Measurements from ENCODE around the gene CATSPERB. TPM values are rescaled to one million over a fixed set of nuclear protein-coding genes. Genes with fewer than 3 reads are reported as not detected.

Gene CATSPERB
- total RNA-seq, 1 donor from 2014 or later, result 0.99 TPM

GRCh38 chr14:91755570-91756295 is 23.8 kb upstream of the CATSPERB start:
- Mint-ChIP-seq H3K36me3 (ENCODE audit: low read depth) (peaks cover 10% of the 10 kb centered on the region), H3K27ac (ENCODE audit: unreplicated experiment) (no peak overlapping the region), H3K27me3 (ENCODE audit: low read depth) (peaks cover 20% of the 10 kb centered on the region), H3K4me3 (ENCODE audit: unreplicated experiment) (no peak overlapping the region), H3K4me1 (ENCODE audit: low read depth) (peaks cover 3% of the 10 kb centered on the region), H3K9me3 (ENCODE audit: low read depth) (peaks cover 6% of the 10 kb centered on the region)
- no peak for DNase-seq (ENCODE audit: low spot score)
- TF ChIP-seq CTCF (IDR thresholded peaks at IDR 0.05), result no peak

DNA sequence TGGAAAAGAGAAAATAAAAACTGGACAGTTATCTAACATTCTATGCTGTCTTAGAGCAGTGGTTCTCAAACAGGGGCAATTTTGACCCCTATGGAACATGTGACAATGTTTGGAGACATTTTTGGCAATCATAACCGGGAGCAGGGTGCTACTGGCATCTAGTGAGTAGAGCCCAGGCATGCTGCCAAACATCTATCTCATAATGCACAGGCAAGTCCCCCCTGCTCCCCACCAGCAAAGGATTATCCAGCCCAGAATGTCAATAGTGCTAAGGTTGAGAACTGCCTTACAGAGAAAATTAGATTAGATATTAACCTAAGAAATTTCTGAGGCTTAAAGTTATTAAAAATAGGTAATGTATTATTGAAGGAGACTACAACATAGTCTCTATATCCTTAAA is 22.9 kb upstream of the CATSPERB start:
- DNase-seq (ENCODE audit: low spot score), result no peak
- H3K27me3 Mint-ChIP-seq (ENCODE audit: low read depth), result peaks cover 23% of the 10 kb centered on the region
- H3K4me3 Mint-ChIP-seq (ENCODE audit: unreplicated experiment), result no peak overlapping the region

GRCh38 chr14:91754185-91754584 is 22.3 kb upstream of the CATSPERB start:
- Mint-ChIP-seq H3K36me3 (ENCODE audit: low read depth) (peaks cover 4% of the 10 kb centered on the region), H3K4me3 (ENCODE audit: unreplicated experiment) (no peak overlapping the region), H3K9me3 (ENCODE audit: low read depth) (no peaks in the 10 kb centered on the region), H3K4me1 (ENCODE audit: low read depth) (peaks cover 3% of the 10 kb centered on the region), H3K27ac (ENCODE audit: unreplicated experiment) (no peak overlapping the region), H3K27me3 (ENCODE audit: low read depth) (peaks cover 23% of the 10 kb centered on the region)
- TF ChIP-seq CTCF (IDR thresholded peaks at IDR 0.05), result no peak
- DNase-seq (ENCODE audit: low spot score), result no peak

More for the DNA sequence above, 22.9 kb upstream of the CATSPERB start:
- H3K9me3 Mint-ChIP-seq (ENCODE audit: low read depth), result no peaks in the 10 kb centered on the region
- H3K4me1 Mint-ChIP-seq (ENCODE audit: low read depth), result peaks cover 3% of the 10 kb centered on the region
- TF ChIP-seq CTCF (IDR thresholded peaks at IDR 0.05), result no peak
- H3K36me3 Mint-ChIP-seq (ENCODE audit: low read depth), result peaks cover 7% of the 10 kb centered on the region
- no peak overlapping the region for H3K27ac Mint-ChIP-seq (ENCODE audit: unreplicated experiment)

- Mint-ChIP-seq H3K36me3 (ENCODE audit: low read depth) (peaks cover 4% of the 10 kb centered on the region), H3K27ac (ENCODE audit: unreplicated experiment) (no peak overlapping the region), H3K27me3 (ENCODE audit: low read depth) (peaks cover 25% of the 10 kb centered on the region), H3K4me3 (ENCODE audit: unreplicated experiment) (no peak overlapping the region), H3K4me1 (ENCODE audit: low read depth) (peaks cover 3% of the 10 kb centered on the region), H3K9me3 (ENCODE audit: low read depth) (peaks cover 3% of the 10 kb centered on the region)
- no peak for DNase-seq (ENCODE audit: low spot score)
- TF ChIP-seq CTCF (IDR thresholded peaks at IDR 0.05), result no peak
These were observed 21.7 kb upstream of the CATSPERB start for GRCh38 chr14:91753501-91754128.

GRCh38 chr14:91752961-91753360 is 21.1 kb upstream of the CATSPERB start:
- TF ChIP-seq CTCF (IDR thresholded peaks at IDR 0.05), result no peak
- Mint-ChIP-seq H3K27ac (ENCODE audit: unreplicated experiment) (no peak overlapping the region), H3K36me3 (ENCODE audit: low read depth) (peaks cover 4% of the 10 kb centered on the region), H3K4me1 (ENCODE audit: low read depth) (peaks cover 3% of the 10 kb centered on the region), H3K4me3 (ENCODE audit: unreplicated experiment) (no peak overlapping the region), H3K9me3 (ENCODE audit: low read depth) (peaks cover 3% of the 10 kb centered on the region), H3K27me3 (ENCODE audit: low read depth) (peaks cover 27% of the 10 kb centered on the region)
- DNase-seq (ENCODE audit: low spot score), result no peak
